Activated T-cell treated with anti-CD3 and anti-CD28 coated beads, Interleukin-2, amount 50 U/mL, for 72 hours (primary cell): ENCODE results near the gene CNTNAP2. TPM values are rescaled to one million over a fixed set of nuclear protein-coding genes. Genes with fewer than 3 reads are reported as not detected.

ENCODE experiments used
- ATAC-seq, 2 donors: fragments of 150-1000 bp; cut with Tn5 transposase; replicated peaks in 1 of 2; 2 replicates each; pipeline ENCODE4 v1.10.0; 2021; ENCODE audit warnings: moderate library complexity in 2 of 2, mild to moderate bottlenecking in 1 of 2
- DNase-seq, 2 donors: peaks; one replicate each; pipeline ENCODE4 v3.0.0; 2021 to 2022; ENCODE audit warnings: mixed read lengths in 1 of 2
- H3K27ac Mint-ChIP-seq: one replicate; pipeline ENCODE4 v1.8.0; 2022; ENCODE audit warnings: mild to moderate bottlenecking, moderate library complexity, mixed read lengths
- H3K27me3 Mint-ChIP-seq: one replicate; pipeline ENCODE4 v1.8.0; 2022; ENCODE audit warnings: low read depth, mixed read lengths
- H3K36me3 Mint-ChIP-seq, 2 donors: one replicate each; pipeline ENCODE4 v1.8.0; 2022; ENCODE audit warnings: mixed read lengths in 2 of 2, mild to moderate bottlenecking in 1 of 2; ENCODE audit not compliant: insufficient read depth in 2 of 2
- H3K4me1 Mint-ChIP-seq: one replicate; pipeline ENCODE4 v1.8.0; 2022; ENCODE audit warnings: low read depth, mixed read lengths
- H3K4me3 Mint-ChIP-seq, 2 donors: one replicate each; pipeline ENCODE4 v1.8.0; 2022; ENCODE audit warnings: mild to moderate bottlenecking in 2 of 2, mixed read lengths in 2 of 2, moderate library complexity in 2 of 2
- H3K9me3 Mint-ChIP-seq, 2 donors: one replicate each; pipeline ENCODE4 v1.8.0; 2022; ENCODE audit warnings: mixed read lengths in 2 of 2
- total RNA-seq, 2 donors: library from RNA; stranded (reverse); gene quantifications; one replicate each; pipeline ENCODE4 v1.2.3, GENCODE V29; 2022

CNTNAP2 gene
- not detected for total RNA-seq

- Mint-ChIP-seq H3K4me3 (peak within 1 kb of the TSS; percentile 67 to 81), H3K27ac (no peak within 1 kb of the TSS), H3K27me3 (peaks cover 30% of the 10 kb centered on the region), H3K36me3 (no peaks in the 10 kb centered on the region), H3K9me3 (peaks cover 1 to 2% of the 10 kb centered on the region in 2 donors), H3K4me1 (peaks cover 10% of the 10 kb centered on the region)
- ATAC-seq = no peak
- DNase-seq = no peak
These were observed at the start of gene CNTNAP2 for GRCh38 chr7:146116521-146117222. Gene CNTNAP2 (plus strand): TSS chr7:146116801. CDS start chr7:146116877, 76 bp downstream.

DNA sequence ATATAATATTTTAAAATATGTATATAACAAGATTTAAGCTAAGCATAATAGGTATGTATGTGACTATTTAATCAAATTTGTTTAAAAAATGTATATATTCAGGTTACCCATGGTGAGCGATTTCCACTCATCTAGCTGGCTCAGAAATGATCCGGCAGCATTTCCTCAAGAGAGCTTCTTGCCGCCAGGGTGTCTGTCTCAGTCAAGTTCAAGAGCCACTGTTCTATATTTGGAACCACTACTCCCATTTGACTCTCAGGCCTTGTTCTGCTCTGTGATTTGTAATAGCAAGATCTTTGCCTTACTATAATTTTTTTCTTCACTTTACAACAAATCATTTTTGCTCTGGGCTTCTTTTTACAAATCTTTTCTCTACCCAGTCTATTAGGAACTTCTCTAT is 48.7 kb upstream of the CNTNAP2 start:
- Mint-ChIP-seq H3K9me3 (peaks cover 2 to 7% of the 10 kb centered on the region in 2 donors), H3K27ac (no peak overlapping the region), H3K4me3 (no peak overlapping the region), H3K27me3 (no peaks in the 10 kb centered on the region), H3K4me1 (no peaks in the 10 kb centered on the region), H3K36me3 (no peaks in the 10 kb centered on the region)
- no peak for DNase-seq
- no peak for ATAC-seq

- no peak overlapping the region for H3K27ac Mint-ChIP-seq
- no peaks in the 10 kb centered on the region for H3K36me3 Mint-ChIP-seq
- no peak for ATAC-seq
- H3K27me3 Mint-ChIP-seq = no peaks in the 10 kb centered on the region
- DNase-seq = no peak
- peaks cover 2 to 5% of the 10 kb centered on the region in 2 donors for H3K9me3 Mint-ChIP-seq
- no peak overlapping the region for H3K4me3 Mint-ChIP-seq
- H3K4me1 Mint-ChIP-seq = no peaks in the 10 kb centered on the region
These were observed 42.3 kb upstream of the CNTNAP2 start for GRCh38 chr7:146074195-146074765.

DNA sequence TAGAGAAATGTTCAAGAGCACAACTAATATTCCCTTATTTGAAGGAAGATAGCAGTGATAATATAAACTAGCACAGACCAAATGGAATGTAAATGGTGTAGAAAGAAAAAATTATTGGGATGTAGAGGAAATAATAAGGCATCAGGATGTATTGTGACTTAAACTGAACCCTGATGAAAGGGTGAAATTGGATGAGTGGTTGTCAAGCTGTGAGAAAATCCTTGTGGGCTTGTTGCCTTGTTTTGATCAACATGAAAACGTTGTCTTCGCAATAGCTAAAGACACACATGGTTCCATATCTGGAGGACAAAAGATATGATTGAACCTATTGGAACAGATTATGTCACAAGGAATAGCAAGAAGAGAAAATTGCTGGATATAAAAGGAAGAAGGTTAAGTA is 40.3 kb upstream of the CNTNAP2 start:
- no peak for DNase-seq
- Mint-ChIP-seq H3K9me3 (peaks cover 1 to 2% of the 10 kb centered on the region in 2 donors), H3K4me1 (no peaks in the 10 kb centered on the region)

DNA sequence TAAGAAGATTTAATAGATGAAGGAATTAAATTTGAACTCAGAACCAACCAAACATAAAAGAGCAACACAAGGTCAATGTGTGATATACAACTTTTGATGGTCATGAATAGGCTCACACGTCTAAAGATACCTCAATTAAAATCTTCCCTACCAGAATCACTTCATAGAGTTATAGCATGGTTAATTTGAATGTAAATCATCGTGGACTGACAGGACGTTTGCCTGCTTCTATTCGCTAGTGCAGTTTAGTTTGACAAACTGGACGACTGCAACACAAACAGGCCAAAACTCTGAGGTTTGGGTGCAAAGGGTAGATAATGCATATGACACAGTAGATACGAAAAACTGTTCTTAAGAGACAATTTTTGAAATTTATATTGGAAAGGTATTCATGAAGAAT is 32.5 kb upstream of the CNTNAP2 start:
- no peaks in the 10 kb centered on the region for H3K36me3 Mint-ChIP-seq
- no peaks in the 10 kb centered on the region for H3K9me3 Mint-ChIP-seq
- H3K27me3 Mint-ChIP-seq = no peaks in the 10 kb centered on the region
- no peak overlapping the region for H3K4me3 Mint-ChIP-seq
- no peak overlapping the region for H3K27ac Mint-ChIP-seq
- ATAC-seq (no peak), DNase-seq (no peak)
- H3K4me1 Mint-ChIP-seq = no peaks in the 10 kb centered on the region

More for the DNA sequence above, 40.3 kb upstream of the CNTNAP2 start:
- ATAC-seq = no peak
- Mint-ChIP-seq H3K27ac (no peak overlapping the region), H3K4me3 (no peak overlapping the region), H3K36me3 (no peaks in the 10 kb centered on the region), H3K27me3 (no peaks in the 10 kb centered on the region)

GRCh38 chr7:146090023-146090645 is 26.5 kb upstream of the CNTNAP2 start:
- no peak overlapping the region for H3K27ac Mint-ChIP-seq
- ATAC-seq = peak in 1 of 2 donors; percentile 34

GRCh38 chr7:146094356-146094755 is 22.2 kb upstream of the CNTNAP2 start:
- no peak overlapping the region for H3K4me3 Mint-ChIP-seq
- no peak for ATAC-seq
- H3K36me3 Mint-ChIP-seq = no peaks in the 10 kb centered on the region
- no peaks in the 10 kb centered on the region for H3K9me3 Mint-ChIP-seq
- H3K27ac Mint-ChIP-seq = no peak overlapping the region
- no peak for DNase-seq
- H3K27me3 Mint-ChIP-seq = no peaks in the 10 kb centered on the region
- H3K4me1 Mint-ChIP-seq = no peaks in the 10 kb centered on the region

More at GRCh38 chr7:146090023-146090645, 26.5 kb upstream of the CNTNAP2 start:
- no peaks in the 10 kb centered on the region for H3K36me3 Mint-ChIP-seq
- no peaks in the 10 kb centered on the region for H3K27me3 Mint-ChIP-seq
- DNase-seq = no peak
- H3K4me1 Mint-ChIP-seq = no peaks in the 10 kb centered on the region
- no peaks in the 10 kb centered on the region for H3K9me3 Mint-ChIP-seq
- no peak overlapping the region for H3K4me3 Mint-ChIP-seq

DNA sequence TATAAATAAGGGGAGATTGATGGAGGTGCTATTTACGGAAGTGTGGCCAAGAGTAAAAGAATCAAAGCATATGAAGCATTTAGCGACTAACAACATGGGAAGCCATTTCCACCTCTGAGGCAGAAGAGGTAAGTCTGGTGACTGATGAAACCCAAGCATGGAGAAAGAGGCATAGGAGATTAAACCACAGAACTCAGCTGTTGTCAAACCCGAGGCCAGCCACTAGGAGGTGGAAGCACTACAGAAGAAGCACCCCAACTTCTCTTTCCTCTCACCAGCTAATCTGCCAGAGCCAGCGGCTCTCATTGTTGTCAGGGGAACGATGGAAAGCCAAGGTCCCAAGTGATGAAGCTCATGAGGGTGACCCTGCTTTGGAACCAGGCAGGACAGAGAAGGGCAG is 19.6 kb upstream of the CNTNAP2 start:
- no peaks in the 10 kb centered on the region for H3K4me1 Mint-ChIP-seq
- no peaks in the 10 kb centered on the region for H3K36me3 Mint-ChIP-seq
- no peaks in the 10 kb centered on the region for H3K27me3 Mint-ChIP-seq
- ATAC-seq = no peak
- DNase-seq = no peak
- no peaks in the 10 kb centered on the region for H3K9me3 Mint-ChIP-seq
- no peak overlapping the region for H3K27ac Mint-ChIP-seq
- no peak overlapping the region for H3K4me3 Mint-ChIP-seq

- Mint-ChIP-seq H3K27ac (no peak overlapping the region), H3K9me3 (no peaks in the 10 kb centered on the region), H3K27me3 (no peaks in the 10 kb centered on the region), H3K4me1 (no peaks in the 10 kb centered on the region), H3K4me3 (no peak overlapping the region), H3K36me3 (no peaks in the 10 kb centered on the region)
- DNase-seq (no peak), ATAC-seq (no peak)
These were observed 10.3 kb upstream of the CNTNAP2 start for GRCh38 chr7:146106319-146106718.

DNA sequence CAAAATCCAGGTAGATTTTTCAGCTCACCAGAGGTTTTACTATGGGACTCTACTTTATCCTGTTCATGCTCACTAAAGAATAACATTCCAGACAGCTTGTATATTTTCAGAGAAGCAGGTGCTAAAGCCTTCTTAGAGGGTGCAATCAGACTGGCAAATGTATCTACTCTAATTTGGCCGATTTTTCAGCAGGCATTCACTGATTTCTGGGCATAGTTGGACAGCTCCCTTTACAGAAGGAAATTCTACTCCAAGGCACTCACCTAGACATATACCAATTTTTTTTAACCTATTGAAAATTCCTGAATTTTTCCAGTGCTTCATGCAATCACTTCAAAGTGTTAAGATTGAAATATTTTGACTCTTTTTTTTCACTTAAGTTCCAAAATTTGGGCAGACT is 3.8 kb upstream of the CNTNAP2 start:
- Mint-ChIP-seq H3K27ac (no peak overlapping the region), H3K27me3 (peaks cover 27% of the 10 kb centered on the region), H3K4me3 (no peak overlapping the region), H3K4me1 (peaks cover 10% of the 10 kb centered on the region), H3K9me3 (peaks cover 1 to 2% of the 10 kb centered on the region in 2 donors), H3K36me3 (no peaks in the 10 kb centered on the region)
- no peak for ATAC-seq
- DNase-seq = no peak

- no peak for ATAC-seq
- Mint-ChIP-seq H3K4me1 (peaks cover 10% of the 10 kb centered on the region), H3K4me3 (peak overlapping the region; percentile 67 to 81)
These were observed 1.1 kb upstream of the CNTNAP2 start for GRCh38 chr7:146115548-146115850.

GRCh38 chr7:146115851-146116520 is 615 bp upstream of the CNTNAP2 start:
- H3K9me3 Mint-ChIP-seq = peaks cover 1 to 2% of the 10 kb centered on the region in 2 donors
- peak in 1 of 2 donors; percentile 14 for DNase-seq
- peaks cover 10% of the 10 kb centered on the region for H3K4me1 Mint-ChIP-seq
- peaks cover 30% of the 10 kb centered on the region for H3K27me3 Mint-ChIP-seq
- peak overlapping the region; percentile 67 to 81 for H3K4me3 Mint-ChIP-seq
- ATAC-seq = peak; percentile 15 to 25
- H3K36me3 Mint-ChIP-seq = no peaks in the 10 kb centered on the region
- no peak overlapping the region for H3K27ac Mint-ChIP-seq

More at GRCh38 chr7:146115548-146115850, 1.1 kb upstream of the CNTNAP2 start:
- Mint-ChIP-seq H3K27me3 (peaks cover 30% of the 10 kb centered on the region), H3K36me3 (no peaks in the 10 kb centered on the region), H3K9me3 (peaks cover 1 to 2% of the 10 kb centered on the region in 2 donors), H3K27ac (no peak overlapping the region)
- DNase-seq = no peak

DNA sequence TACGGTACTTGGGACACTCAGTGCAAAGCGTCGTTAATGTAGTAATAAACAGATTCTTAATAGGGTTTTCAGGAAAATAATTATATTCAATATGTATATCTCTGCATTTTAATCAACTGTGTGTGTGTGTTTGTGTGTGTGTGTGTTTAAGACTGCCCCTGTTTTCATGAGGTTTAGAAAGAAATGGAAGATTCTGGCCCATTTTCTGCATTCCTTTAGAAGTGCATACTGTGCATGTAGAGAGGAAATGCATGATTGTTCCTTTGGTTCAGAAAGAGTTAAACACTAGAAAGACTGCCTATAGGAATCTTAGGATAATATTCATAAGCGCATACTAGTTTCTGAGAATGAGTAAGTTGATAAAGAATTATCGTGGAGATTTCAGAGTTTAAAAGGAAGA is 975 bp downstream of the CNTNAP2 start:
- Mint-ChIP-seq H3K27ac (no peak overlapping the region), H3K36me3 (no peaks in the 10 kb centered on the region), H3K27me3 (peaks cover 30% of the 10 kb centered on the region), H3K4me1 (peaks cover 10% of the 10 kb centered on the region), H3K9me3 (peaks cover 1 to 2% of the 10 kb centered on the region in 2 donors), H3K4me3 (no peak overlapping the region)
- ATAC-seq (no peak), DNase-seq (no peak)
